ENCODE data around the gene TLL2.
A peak's percentile ranks its signal among the peaks of the same experiment; 100 is the strongest.

The TLL2 gene

GRCh38 chr10:96509017-96509641, 4.6 kb downstream of the TLL2 start:
- TF ChIP-seq CTCF (IDR thresholded peaks at IDR 0.05; ENCODE audit: control extremely low read depth, extremely low read depth, low read depth, missing control alignments) = no peak
- ChIA-PET CTCF (interaction anchor here (0.8 to 3.0 kb wide), 6 partner anchors 7 to 114 kb away, joined by 3 to 16 read pairs (median 4); no protein-coding TSS in a partner anchor), POLR2A (no interaction called here)
- DNase-seq (ENCODE audit: extremely low spot score) = no peak

GRCh38 chr10:96507044-96507443, 6.7 kb downstream of the TLL2 start:
- POLR2A ChIA-PET = no interaction called here
- TF ChIP-seq CTCF (IDR thresholded peaks at IDR 0.05; ENCODE audit: control extremely low read depth, extremely low read depth, low read depth, missing control alignments) = no peak
- CTCF ChIA-PET = interaction anchor here (0.9 to 1.7 kb wide), 2 partner anchors 8 to 16 kb away, joined by 4 to 6 read pairs; no protein-coding TSS in a partner anchor

GRCh38 chr10:96505150-96506136, 8.3 kb downstream of the TLL2 start:
- ChIA-PET POLR2A (no interaction called here), CTCF (no interaction called here)
- TF ChIP-seq CTCF (IDR thresholded peaks at IDR 0.05; ENCODE audit: control extremely low read depth, extremely low read depth, low read depth, missing control alignments) = no peak
- DNase-seq (ENCODE audit: extremely low spot score) = peak; percentile 11

More at GRCh38 chr10:96507044-96507443, 6.7 kb downstream of the TLL2 start:
- DNase-seq (ENCODE audit: extremely low spot score) = no peak

- TF ChIP-seq CTCF (IDR thresholded peaks at IDR 0.05; ENCODE audit: control extremely low read depth, extremely low read depth, low read depth, missing control alignments) = no peak
- ChIA-PET CTCF (interaction anchor here (1.5 to 2.4 kb wide), 4 partner anchors 8 to 132 kb away, joined by 4 to 16 read pairs (median 6); partner anchors contain the start of gene TLL2), POLR2A (no interaction called here)
- DNase-seq (ENCODE audit: extremely low spot score) = peak; percentile 5
Observed at GRCh38 chr10:96502561-96503282, 11.0 kb downstream of the TLL2 start.

- DNase-seq (ENCODE audit: extremely low spot score) = peak; percentile 2
- TF ChIP-seq CTCF (IDR thresholded peaks at IDR 0.05; ENCODE audit: control extremely low read depth, extremely low read depth, low read depth, missing control alignments) = no peak
- POLR2A ChIA-PET = no interaction called here
- CTCF ChIA-PET = interaction anchor here (1.2 to 2.4 kb wide), 6 partner anchors 9 to 131 kb away, joined by 3 to 16 read pairs (median 6); partner anchors contain the start of gene TLL2
Observed at GRCh38 chr10:96501985-96502384, 11.7 kb downstream of the TLL2 start.

- DNase-seq (ENCODE audit: extremely low spot score) = no peak
- CTCF ChIA-PET = interaction anchor here (2.1 kb wide), 1 partner anchor 30 kb away, joined by 7 read pairs; no protein-coding TSS in a partner anchor
- POLR2A ChIA-PET = interaction anchor here (0.7 kb wide), 1 partner anchor 152 kb away, joined by 4 read pairs; no protein-coding TSS in a partner anchor
- no peak for TF ChIP-seq CTCF (IDR thresholded peaks at IDR 0.05; ENCODE audit: control extremely low read depth, extremely low read depth, low read depth, missing control alignments)
Observed at GRCh38 chr10:96500519-96500918, 13.2 kb downstream of the TLL2 start.

Data from GM10248 (cell line).